IMR-90 (cell line): Measurements from ENCODE around the gene SGTB. TPM values are rescaled to one million over a fixed set of nuclear protein-coding genes. Genes with fewer than 3 reads are reported as not detected.

ENCODE experiments used
- ATAC-seq: fragments of 200-7000 bp; cut with Tn5 transposase; 2 replicates; pipeline ENCODE4 v1.9.1; 2020; ENCODE audit warnings: low read depth, mild to moderate bottlenecking, moderate library complexity
- BruUV-seq: library from RNA; stranded (reverse); fragments of 400-500 nt; replicated peaks from 2 replicates; lab custom pipeline; 2021; lab: Mats Ljungman, UMichigan
- CTCF ChIA-PET: fragments of 300-600 bp; formaldehyde crosslinking; extraction: SDS; loops from one replicate; lab custom pipeline; 2021; ENCODE audit warnings: antibody characterized with exemption; lab: Yijun Ruan, JAX
- POLR2A ChIA-PET: fragments of 300-600 bp; sonication (Branson Sonifier 250); formaldehyde crosslinking; loops from one replicate; lab custom pipeline; 2022; ENCODE audit warnings: antibody characterized with exemption; ENCODE audit not compliant: unreplicated experiment; lab: Charles Lee
- DNase-seq: peaks from one replicate; pipeline ENCODE4 v3.0.0; 2013
- H2AFZ ChIP-seq: replicated peaks from 2 replicates; pipeline ENCODE3; 2013; ENCODE audit warnings: low read length, mild to moderate bottlenecking; ENCODE audit not compliant: poor library complexity
- H2AK5ac ChIP-seq: 2 replicates; pipeline ENCODE4 v1.6.1; 2013; ENCODE audit warnings: low read depth, low read length, inconsistent platforms
- H2AK9ac ChIP-seq: replicated peaks from 2 replicates; pipeline ENCODE3; 2013; ENCODE audit warnings: mild to moderate bottlenecking, low read depth, low read length, moderate library complexity; ENCODE audit not compliant: poor library complexity
- H2BK120ac ChIP-seq: 2 replicates; pipeline ENCODE4 v1.6.1; 2013; ENCODE audit warnings: low read depth, low read length, inconsistent platforms
- H2BK15ac ChIP-seq: 3 replicates; pipeline ENCODE4 v1.6.1; 2013; ENCODE audit warnings: low read depth, low read length, inconsistent platforms
- H2BK20ac ChIP-seq: 2 replicates; pipeline ENCODE4 v1.6.1; 2013; ENCODE audit warnings: low read depth, mild to moderate bottlenecking, inconsistent platforms, low read length, moderate library complexity
- H2BK5ac ChIP-seq: 2 replicates; pipeline ENCODE4 v1.6.1; 2013; ENCODE audit warnings: mild to moderate bottlenecking, low read depth, low read length, inconsistent platforms; ENCODE audit not compliant: poor library complexity, severe bottlenecking
- H3K14ac ChIP-seq: replicated peaks from 2 replicates; pipeline ENCODE4 v1.6.1; 2013; ENCODE audit warnings: low read depth, low read length, inconsistent platforms
- H3K18ac ChIP-seq: 2 replicates; pipeline ENCODE4 v1.6.1; 2013; ENCODE audit warnings: low read depth, low read length, control low read depth
- H3K23ac ChIP-seq: 2 replicates; pipeline ENCODE4 v1.6.1; 2013; ENCODE audit warnings: low read depth, low read length, inconsistent platforms
- H3K27ac ChIP-seq: 2 replicates; pipeline ENCODE4 v1.5.1; 2013; ENCODE audit warnings: mild to moderate bottlenecking, control low read depth, low read length; ENCODE audit not compliant: insufficient read depth
- H3K27me3 ChIP-seq: 2 replicates; pipeline ENCODE4 v1.6.1; 2013; ENCODE audit warnings: low read length; ENCODE audit not compliant: control insufficient read depth, insufficient read depth
- H3K36me3 ChIP-seq: 2 replicates; pipeline ENCODE4 v1.6.1; 2013; ENCODE audit warnings: low read length, mixed read lengths; ENCODE audit not compliant: control insufficient read depth, insufficient read depth
- H3K4ac ChIP-seq: 2 replicates; pipeline ENCODE4 v1.6.1; 2013; ENCODE audit warnings: low read depth, low read length, inconsistent platforms
- H3K4me1 ChIP-seq: 2 replicates; pipeline ENCODE4 v1.6.1; 2013; ENCODE audit warnings: low read length, mixed read lengths; ENCODE audit not compliant: control insufficient read depth, insufficient read depth
- H3K4me2 ChIP-seq: 2 replicates; pipeline ENCODE4 v1.6.1; 2013; ENCODE audit warnings: low read depth, mild to moderate bottlenecking, control low read depth, low read length, moderate library complexity
- H3K4me3 ChIP-seq: 2 replicates; pipeline ENCODE4 v1.5.1; 2013; ENCODE audit warnings: low read depth, mild to moderate bottlenecking, control low read depth, low read length, moderate library complexity; ENCODE audit not compliant: insufficient read depth
- H3K56ac ChIP-seq: 2 replicates; pipeline ENCODE4 v1.6.1; 2013; ENCODE audit warnings: low read length, inconsistent platforms; ENCODE audit not compliant: insufficient read depth; ENCODE audit errors: extremely low read depth
- H3K79me1 ChIP-seq, 2 experiments: 2 replicates each; pipeline ENCODE4 v1.6.1; 2013; ENCODE audit warnings: low read length in 2 of 2, inconsistent platforms in 1 of 2, low read depth in 1 of 2
- H3K9ac ChIP-seq: 2 replicates; pipeline ENCODE4 v1.6.1; 2013; ENCODE audit warnings: low read depth, low read length, control low read depth
- H3K9me1 ChIP-seq: 2 replicates; pipeline ENCODE4 v1.6.1; 2013; ENCODE audit warnings: low read length, inconsistent platforms; ENCODE audit not compliant: insufficient read depth
- H3K9me3 ChIP-seq: 2 replicates; pipeline ENCODE4 v1.6.1; 2013; ENCODE audit warnings: low read length; ENCODE audit not compliant: control insufficient read depth, insufficient read depth
- H4K20me1 ChIP-seq: 2 replicates; pipeline ENCODE4 v1.6.1; 2013; ENCODE audit warnings: low read length, inconsistent platforms; ENCODE audit not compliant: insufficient read depth
- H4K5ac ChIP-seq: 2 replicates; pipeline ENCODE4 v1.6.1; 2013; ENCODE audit warnings: mild to moderate bottlenecking, low read depth, low read length, control low read depth
- H4K8ac ChIP-seq, 2 experiments: 2 replicates each; pipeline ENCODE4 v1.6.1; 2013; ENCODE audit warnings: low read depth in 2 of 2, low read length in 2 of 2, control low read depth in 1 of 2, inconsistent platforms in 1 of 2
- H4K91ac ChIP-seq: 2 replicates; pipeline ENCODE4 v1.6.1; 2013; ENCODE audit warnings: low read depth, low read length, inconsistent platforms; ENCODE audit not compliant: insufficient read depth
- BHLHE40 ChIP-seq: fragments of 150-350 bp; IDR thresholded peaks from 2 replicates; pipeline ENCODE4 v1.6.1; 2016; ENCODE audit warnings: mild to moderate bottlenecking, low read depth, low read length
- CEBPB ChIP-seq: IDR thresholded peaks from 2 replicates; pipeline ENCODE4 v1.6.1; 2012; ENCODE audit warnings: low read depth, low read length, improper control_type of control experiment
- CHD1 ChIP-seq: IDR thresholded peaks from 2 replicates; pipeline ENCODE4 v1.6.1; 2012; ENCODE audit warnings: low read depth, low read length, improper control_type of control experiment
- ELK1 ChIP-seq: fragments of 150-350 bp; IDR thresholded peaks from 2 replicates; pipeline ENCODE4 v1.6.1; 2016; ENCODE audit warnings: low read depth, mild to moderate bottlenecking, low read length, moderate library complexity, borderline replicate concordance
- FOS ChIP-seq: fragments of 150-350 bp; IDR thresholded peaks from 2 replicates; pipeline ENCODE4 v1.6.1; 2016; ENCODE audit warnings: low read depth, low read length
- MAFK ChIP-seq: IDR thresholded peaks from 2 replicates; pipeline ENCODE4 v1.6.1; 2012; ENCODE audit warnings: low read depth, low read length, improper control_type of control experiment
- MAZ ChIP-seq: IDR thresholded peaks from 2 replicates; pipeline ENCODE4 v1.6.1; 2012; ENCODE audit warnings: low read depth, mild to moderate bottlenecking, low read length, improper control_type of control experiment, moderate library complexity, borderline replicate concordance
- MXI1 ChIP-seq: IDR thresholded peaks from 2 replicates; pipeline ENCODE4 v1.6.1; 2012; ENCODE audit warnings: low read depth, mild to moderate bottlenecking, low read length, moderate library complexity, borderline replicate concordance
- NFE2L2 ChIP-seq: fragments of 150-350 bp; IDR thresholded peaks from 2 replicates; pipeline ENCODE4 v1.6.1; 2016; ENCODE audit warnings: low read depth, mild to moderate bottlenecking, low read length
- POLR2A ChIP-seq: IDR thresholded peaks from 2 replicates; pipeline ENCODE4 v1.6.1; 2012; ENCODE audit warnings: mild to moderate bottlenecking, low read depth, low read length
- RAD21 ChIP-seq: IDR thresholded peaks from 2 replicates; pipeline ENCODE4 v1.6.1; 2012; ENCODE audit warnings: low read length, improper control_type of control experiment
- RCOR1 ChIP-seq: IDR thresholded peaks from 2 replicates; pipeline ENCODE4 v1.6.1; 2012; ENCODE audit warnings: mild to moderate bottlenecking, low read length, improper control_type of control experiment; ENCODE audit not compliant: insufficient replicate concordance
- RFX5 ChIP-seq: IDR thresholded peaks from 2 replicates; pipeline ENCODE4 v1.8.0; 2012; ENCODE audit warnings: low read depth, mild to moderate bottlenecking, low read length, moderate library complexity
- SMC3 ChIP-seq: fragments of 150-350 bp; IDR thresholded peaks from 2 replicates; pipeline ENCODE4 v1.6.1; 2016; ENCODE audit warnings: low read depth, mild to moderate bottlenecking, antibody characterized with exemption, low read length, moderate library complexity
- dilution Hi-C: fragments of 300-500 bp; cut with HindIII; formaldehyde crosslinking; loops from one replicate; pipeline ENCODE4 v1.14.3; 2018; ENCODE audit warnings: low sequenced_read_pairs; ENCODE audit not compliant: unreplicated experiment
- in situ Hi-C: fragments of 300-500 bp; cut with MboI; formaldehyde crosslinking; loops from 3 replicates; pipeline ENCODE4 v1.14.3; 2019; ENCODE audit warnings: low sequenced_read_pairs, inconsistent platforms, mixed read lengths
- intact Hi-C: fragments of 100-400 bp; cut with micrococcal nuclease; formaldehyde crosslinking; loops from 2 replicates; pipeline ENCODE4 v1.10.0; 2022
- polyA plus RNA-seq, 3 experiments: library from polyadenylated mRNA; depleted of rRNA; stranded (reverse); fragments of >200 nt; gene quantifications; 2 replicates each; pipeline ENCODE4 v1.2.3, GENCODE V29; 2012; ENCODE audit warnings: low replicate concordance in 1 of 3
- total RNA-seq: library from RNA; depleted of rRNA; stranded (reverse); fragments of >200 nt; gene quantifications from 2 replicates; pipeline ENCODE4 v1.2.3, GENCODE V29; 2012
- TF ChIP-seq, protein P1 (sequence below): conservative IDR thresholded peaks from 2 replicates; pipeline ENCODE4 v1.5.1; 2012; ENCODE audit warnings: mild to moderate bottlenecking, low read depth, low read length, improper control_type of control experiment
- TF ChIP-seq, protein P2 (sequence below): fragments of 150-350 bp; IDR thresholded peaks from 2 replicates; pipeline ENCODE4 v1.6.1; 2017; ENCODE audit warnings: mild to moderate bottlenecking, antibody characterized with exemption, low read length, low read depth

SGTB gene
- total and polyA plus RNA-seq, 2 of the 4 experiments (the other 2 are of a cell fraction) = 7.5 to 15.1 TPM

GRCh38 chr5:65674749-65675148, 47.2 kb downstream of the SGTB start:
- dilution Hi-C loops = no loop called here
- POLR2A ChIA-PET = no interaction called here

More at GRCh38 chr5:65674749-65675148, 47.2 kb downstream of the SGTB start:
- ATAC-seq = no peak
- no peak overlapping the region for H3K18ac ChIP-seq
- H3K9ac ChIP-seq = no peak overlapping the region
- peak; percentile 63 for DNase-seq
- no peak overlapping the region for H2BK20ac ChIP-seq
- H3K14ac ChIP-seq = no peak overlapping the region
- H2BK15ac ChIP-seq = no peak overlapping the region
- peaks cover 8% of the 10 kb centered on the region for H3K4me1 ChIP-seq
- no peak overlapping the region for H4K91ac ChIP-seq
- no peaks in the 10 kb centered on the region for H4K20me1 ChIP-seq
- H2BK120ac ChIP-seq = no peak overlapping the region
- no peaks in the 10 kb centered on the region for H3K9me1 ChIP-seq
- H3K4ac ChIP-seq = no peak overlapping the region
- H3K27ac ChIP-seq = no peak overlapping the region
- no peaks in the 10 kb centered on the region for H3K9me3 ChIP-seq
- intact Hi-C loops (no loop called here), in situ Hi-C loops (no loop called here)
- no peak overlapping the region for H3K4me3 ChIP-seq
- H3K4me2 ChIP-seq = 0 out of 2 replicates have a peak overlapping the region, but pooled peaks have one; percentile 17
- no peak overlapping the region for H4K5ac ChIP-seq
- CTCF ChIA-PET = no interaction called here
- H3K27me3 ChIP-seq = no peaks in the 10 kb centered on the region
- H2BK5ac ChIP-seq = no peak overlapping the region
- no TSS peak for BruUV-seq
- H3K36me3 ChIP-seq = peaks cover 4% of the 10 kb centered on the region; the same call in 1 of the 2 replicates
- peaks cover 2 to 11% of the 10 kb centered on the region in 2 experiments; a peak in 2 of 4 replicates for H3K79me1 ChIP-seq
- no peak overlapping the region for H2AK5ac ChIP-seq
- H3K23ac ChIP-seq = no peak overlapping the region
- no peak overlapping the region for H3K56ac ChIP-seq
- H4K8ac ChIP-seq = no peak overlapping the region
- H2AK9ac ChIP-seq = no peak overlapping the region
- TF ChIP-seq RCOR1 (no peak), FOS (no peak), RAD21 (no peak), MXI1 (no peak), POLR2A (no peak), RFX5 (no peak), BHLHE40 (no peak), MAFK (no peak), NFE2L2 (no peak), ELK1 (no peak), CHD1 (no peak), SMC3 (no peak), CEBPB (no peak), MAZ (no peak)
- TF ChIP-seq, protein P1, sequence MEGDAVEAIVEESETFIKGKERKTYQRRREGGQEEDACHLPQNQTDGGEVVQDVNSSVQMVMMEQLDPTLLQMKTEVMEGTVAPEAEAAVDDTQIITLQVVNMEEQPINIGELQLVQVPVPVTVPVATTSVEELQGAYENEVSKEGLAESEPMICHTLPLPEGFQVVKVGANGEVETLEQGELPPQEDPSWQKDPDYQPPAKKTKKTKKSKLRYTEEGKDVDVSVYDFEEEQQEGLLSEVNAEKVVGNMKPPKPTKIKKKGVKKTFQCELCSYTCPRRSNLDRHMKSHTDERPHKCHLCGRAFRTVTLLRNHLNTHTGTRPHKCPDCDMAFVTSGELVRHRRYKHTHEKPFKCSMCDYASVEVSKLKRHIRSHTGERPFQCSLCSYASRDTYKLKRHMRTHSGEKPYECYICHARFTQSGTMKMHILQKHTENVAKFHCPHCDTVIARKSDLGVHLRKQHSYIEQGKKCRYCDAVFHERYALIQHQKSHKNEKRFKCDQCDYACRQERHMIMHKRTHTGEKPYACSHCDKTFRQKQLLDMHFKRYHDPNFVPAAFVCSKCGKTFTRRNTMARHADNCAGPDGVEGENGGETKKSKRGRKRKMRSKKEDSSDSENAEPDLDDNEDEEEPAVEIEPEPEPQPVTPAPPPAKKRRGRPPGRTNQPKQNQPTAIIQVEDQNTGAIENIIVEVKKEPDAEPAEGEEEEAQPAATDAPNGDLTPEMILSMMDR = no peak
- TF ChIP-seq, protein P2, sequence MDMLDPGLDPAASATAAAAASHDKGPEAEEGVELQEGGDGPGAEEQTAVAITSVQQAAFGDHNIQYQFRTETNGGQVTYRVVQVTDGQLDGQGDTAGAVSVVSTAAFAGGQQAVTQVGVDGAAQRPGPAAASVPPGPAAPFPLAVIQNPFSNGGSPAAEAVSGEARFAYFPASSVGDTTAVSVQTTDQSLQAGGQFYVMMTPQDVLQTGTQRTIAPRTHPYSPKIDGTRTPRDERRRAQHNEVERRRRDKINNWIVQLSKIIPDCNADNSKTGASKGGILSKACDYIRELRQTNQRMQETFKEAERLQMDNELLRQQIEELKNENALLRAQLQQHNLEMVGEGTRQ = no peak
- H2AFZ ChIP-seq = no peak overlapping the region
